Panc1 (cell line): ENCODE data around the gene TTC24.

Experiments
- CTCF ChIP-seq: fragments of 450-650 bp; IDR thresholded peaks from 2 replicates; pipeline ENCODE4 v1.5.1; 2017; ENCODE audit warnings: mild to moderate bottlenecking
- TCF7L2 ChIP-seq: IDR thresholded peaks from 2 replicates; pipeline ENCODE4 v1.6.1; 2011; ENCODE audit warnings: mild to moderate bottlenecking, low read depth, low read length, inconsistent platforms

- TF ChIP-seq CTCF (no peak), TCF7L2 (no peak)
These were observed 23.2 kb upstream of the TTC24 start for GRCh38 chr1:156556354-156556753.
